HG03457 (cell line): ENCODE data around the gene LDLRAD4.

Source experiments
- ATAC-seq: cut with Tn5 transposase; IDR thresholded peaks from one replicate; pipeline ENCODE4 v1.9.1; 2021; ENCODE audit warnings: moderate number of reproducible peaks; ENCODE audit not compliant: unreplicated experiment

Gene LDLRAD4

GRCh38 chr18:13264091-13265007 lies 45.8 kb downstream of the LDLRAD4 start:
- no peak for ATAC-seq

GRCh38 chr18:13265008-13265910 lies 46.7 kb downstream of the LDLRAD4 start:
- no peak for ATAC-seq

- ATAC-seq, result no peak
Measured at GRCh38 chr18:13265911-13266217, 47.3 kb downstream of the LDLRAD4 start.

GRCh38 chr18:13266218-13267100 lies 47.9 kb downstream of the LDLRAD4 start:
- no peak for ATAC-seq

- ATAC-seq, result no peak
Measured at GRCh38 chr18:13267431-13267873, 48.9 kb downstream of the LDLRAD4 start.

GRCh38 chr18:13268158-13269012 lies 49.8 kb downstream of the LDLRAD4 start:
- ATAC-seq, result no peak

GRCh38 chr18:13269013-13269280 lies 50.4 kb downstream of the LDLRAD4 start:
- no peak for ATAC-seq

GRCh38 chr18:13269521-13270011 lies 51.0 kb downstream of the LDLRAD4 start:
- no peak for ATAC-seq

GRCh38 chr18:13270279-13270855 lies 51.8 kb downstream of the LDLRAD4 start:
- ATAC-seq, result no peak

- no peak for ATAC-seq
Measured at GRCh38 chr18:13271302-13271911, 52.8 kb downstream of the LDLRAD4 start.

- ATAC-seq, result no peak
Measured at GRCh38 chr18:13272416-13272815, 53.9 kb downstream of the LDLRAD4 start.

GRCh38 chr18:13273800-13274199 lies 55.2 kb downstream of the LDLRAD4 start:
- no peak for ATAC-seq

- no peak for ATAC-seq
Measured at GRCh38 chr18:13275075-13275474, 56.5 kb downstream of the LDLRAD4 start.

- no peak for ATAC-seq
Measured at GRCh38 chr18:13276530-13277520, 58.3 kb downstream of the LDLRAD4 start.

GRCh38 chr18:13278062-13278630 lies 59.6 kb downstream of the LDLRAD4 start:
- ATAC-seq, result no peak

- ATAC-seq, result no peak
Measured at GRCh38 chr18:13279181-13280069, 60.9 kb downstream of the LDLRAD4 start.
